ENCODE data around the gene ZNF682. TPM values are rescaled to one million over a fixed set of nuclear protein-coding genes. Genes with fewer than 3 reads are reported as not detected.

ZNF682 gene
- total RNA-seq, 1 experiment from 2014 or later, result 2.4 TPM

- Histone ChIP-seq H3K27me3 (ENCODE audit: control insufficient read depth, insufficient read depth, low read length) (no peaks in the 10 kb centered on the region), H3K36me3 (replicated peaks; ENCODE audit: control insufficient read depth, insufficient read depth, low read length) (no peaks in the 10 kb centered on the region), H3K4me3 (ENCODE audit: insufficient read depth, low read depth, low read length) (no peak overlapping the region)
- no peak for DNase-seq
These were observed 84.1 kb downstream of the ZNF682 start for GRCh38 chr19:19955208-19955607.

Other genes starting within 250 kb of the ZNF682 start
- 0.04 and 0.07 TPM in 2 replicates for gene ZNF506, start 217.8 kb downstream of the ZNF682 start, total RNA-seq (2014; rRNA removed; shearing (Covaris generic))
- gene ZNF253, start 173.6 kb downstream of the ZNF682 start, total RNA-seq (2014; rRNA removed; shearing (Covaris generic)), result not detected in 2 replicates
- gene ZNF93, start 138.6 kb downstream of the ZNF682 start, total RNA-seq (2014; rRNA removed; shearing (Covaris generic)), result not detected in 2 replicates
- gene ZNF90, start 38.5 kb upstream of the ZNF682 start, total RNA-seq (2014; rRNA removed; shearing (Covaris generic)), result 3.5 and 7.3 TPM in 2 replicates
- gene ZNF486, start 127.7 kb upstream of the ZNF682 start, total RNA-seq (2014; rRNA removed; shearing (Covaris generic)), result 4.9 and 8.8 TPM in 2 replicates